IMR-90 (cell line): ENCODE data around the gene RASSF8.

Experiments
- CEBPB ChIP-seq: IDR thresholded peaks from 2 replicates; pipeline ENCODE4 v1.6.1; 2012; ENCODE audit warnings: low read depth, low read length, improper control_type of control experiment
- CHD1 ChIP-seq: IDR thresholded peaks from 2 replicates; pipeline ENCODE4 v1.6.1; 2012; ENCODE audit warnings: low read depth, low read length, improper control_type of control experiment
- MAZ ChIP-seq: IDR thresholded peaks from 2 replicates; pipeline ENCODE4 v1.6.1; 2012; ENCODE audit warnings: low read depth, mild to moderate bottlenecking, low read length, improper control_type of control experiment, moderate library complexity, borderline replicate concordance
- POLR2A ChIP-seq: IDR thresholded peaks from 2 replicates; pipeline ENCODE4 v1.6.1; 2012; ENCODE audit warnings: mild to moderate bottlenecking, low read depth, low read length
- RAD21 ChIP-seq: IDR thresholded peaks from 2 replicates; pipeline ENCODE4 v1.6.1; 2012; ENCODE audit warnings: low read length, improper control_type of control experiment
- RCOR1 ChIP-seq: IDR thresholded peaks from 2 replicates; pipeline ENCODE4 v1.6.1; 2012; ENCODE audit warnings: mild to moderate bottlenecking, low read length, improper control_type of control experiment; ENCODE audit not compliant: insufficient replicate concordance
- RFX5 ChIP-seq: IDR thresholded peaks from 2 replicates; pipeline ENCODE4 v1.8.0; 2012; ENCODE audit warnings: low read depth, mild to moderate bottlenecking, low read length, moderate library complexity
- SMC3 ChIP-seq: fragments of 150-350 bp; IDR thresholded peaks from 2 replicates; pipeline ENCODE4 v1.6.1; 2016; ENCODE audit warnings: low read depth, mild to moderate bottlenecking, antibody characterized with exemption, low read length, moderate library complexity
- USF2 ChIP-seq: fragments of 150-350 bp; IDR thresholded peaks from 2 replicates; pipeline ENCODE4 v1.6.1; 2017; ENCODE audit warnings: mild to moderate bottlenecking, antibody characterized with exemption, low read length, low read depth
- TF ChIP-seq, protein P1 (sequence below): conservative IDR thresholded peaks from 2 replicates; pipeline ENCODE4 v1.5.1; 2012; ENCODE audit warnings: mild to moderate bottlenecking, low read depth, low read length, improper control_type of control experiment

DNA sequence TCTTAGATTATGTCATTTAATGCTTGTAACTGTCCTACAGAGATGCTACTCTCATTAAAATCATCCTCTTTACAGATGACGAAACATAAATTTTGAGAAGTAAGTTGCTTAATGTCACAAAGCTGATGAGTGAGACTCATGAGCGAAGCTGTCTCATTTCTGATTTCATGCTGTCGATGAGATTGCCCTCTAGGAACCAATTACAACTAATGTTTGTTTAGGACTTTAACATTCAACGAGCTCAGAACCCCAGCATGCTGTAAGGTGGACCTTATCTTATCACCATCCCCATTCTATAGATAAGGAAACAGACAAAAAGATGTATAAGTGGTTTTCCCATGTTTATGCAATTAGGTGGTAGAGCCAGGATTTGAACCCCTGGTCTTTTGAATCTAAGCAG lies 143.3 kb downstream of the RASSF8 start:
- TF ChIP-seq SMC3 = no peak
- TF ChIP-seq, protein P1, sequence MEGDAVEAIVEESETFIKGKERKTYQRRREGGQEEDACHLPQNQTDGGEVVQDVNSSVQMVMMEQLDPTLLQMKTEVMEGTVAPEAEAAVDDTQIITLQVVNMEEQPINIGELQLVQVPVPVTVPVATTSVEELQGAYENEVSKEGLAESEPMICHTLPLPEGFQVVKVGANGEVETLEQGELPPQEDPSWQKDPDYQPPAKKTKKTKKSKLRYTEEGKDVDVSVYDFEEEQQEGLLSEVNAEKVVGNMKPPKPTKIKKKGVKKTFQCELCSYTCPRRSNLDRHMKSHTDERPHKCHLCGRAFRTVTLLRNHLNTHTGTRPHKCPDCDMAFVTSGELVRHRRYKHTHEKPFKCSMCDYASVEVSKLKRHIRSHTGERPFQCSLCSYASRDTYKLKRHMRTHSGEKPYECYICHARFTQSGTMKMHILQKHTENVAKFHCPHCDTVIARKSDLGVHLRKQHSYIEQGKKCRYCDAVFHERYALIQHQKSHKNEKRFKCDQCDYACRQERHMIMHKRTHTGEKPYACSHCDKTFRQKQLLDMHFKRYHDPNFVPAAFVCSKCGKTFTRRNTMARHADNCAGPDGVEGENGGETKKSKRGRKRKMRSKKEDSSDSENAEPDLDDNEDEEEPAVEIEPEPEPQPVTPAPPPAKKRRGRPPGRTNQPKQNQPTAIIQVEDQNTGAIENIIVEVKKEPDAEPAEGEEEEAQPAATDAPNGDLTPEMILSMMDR = no peak
- TF ChIP-seq CHD1 = no peak
- no peak for TF ChIP-seq POLR2A
- no peak for TF ChIP-seq RAD21
- TF ChIP-seq RCOR1 = no peak
- no peak for TF ChIP-seq RFX5
- no peak for TF ChIP-seq USF2
- TF ChIP-seq MAZ = no peak
- no peak for TF ChIP-seq CEBPB
